Erythroblast (primary cell): ENCODE data around the gene MPO.

Experiments used
- GATA1 ChIP-seq: IDR thresholded peaks from 2 replicates; pipeline ENCODE4 v1.6.1; 2011; ENCODE audit warnings: low read depth, mild to moderate bottlenecking, control low read depth, low read length, moderate library complexity
- POLR2A ChIP-seq: IDR thresholded peaks from 2 replicates; pipeline ENCODE4 v1.6.1; 2011; ENCODE audit warnings: mild to moderate bottlenecking, low read length

GRCh38 chr17:58233543-58233942 lies 47.2 kb downstream of the MPO start:
- TF ChIP-seq POLR2A: no peak
- TF ChIP-seq GATA1: no peak
